GM23248 (cell line): ENCODE measurements around the gene GXYLT2. TPM values are rescaled to one million over a fixed set of nuclear protein-coding genes. Genes with fewer than 3 reads are reported as not detected.
A peak's percentile ranks its signal among the peaks of the same experiment; 100 is the strongest.

Experiments
- DNase-seq: peaks from one replicate; pipeline ENCODE4 v3.0.0-alpha.2; 2015
- H2AFZ ChIP-seq: fragments of 200-600 bp; sonication (generic); 2 replicates; pipeline ENCODE4 v1.6.1; 2016; ENCODE audit warnings: antibody characterized with exemption
- H3F3A ChIP-seq: fragments of 200-600 bp; sonication (generic); 2 replicates; pipeline ENCODE4 v1.6.1; 2016; ENCODE audit warnings: mild to moderate bottlenecking, antibody characterized with exemption, mixed run types; ENCODE audit not compliant: insufficient read depth
- H3K27ac ChIP-seq: fragments of 200-600 bp; sonication (generic); 2 replicates; pipeline ENCODE4 v1.5.1; 2016; ENCODE audit warnings: mild to moderate bottlenecking
- H3K27me3 ChIP-seq: fragments of 200-600 bp; sonication (generic); replicated peaks from 2 replicates; pipeline ENCODE4 v1.6.1; 2016; ENCODE audit warnings: mild to moderate bottlenecking; ENCODE audit not compliant: insufficient read depth
- H3K36me3 ChIP-seq: fragments of 200-600 bp; sonication (generic); 2 replicates; pipeline ENCODE4 v1.6.1; 2016; ENCODE audit warnings: low read depth, mild to moderate bottlenecking
- H3K4me1 ChIP-seq: fragments of 200-600 bp; sonication (generic); 2 replicates; pipeline ENCODE4 v1.6.1; 2016; ENCODE audit warnings: mild to moderate bottlenecking; ENCODE audit not compliant: insufficient read depth
- H3K4me2 ChIP-seq: fragments of 200-600 bp; sonication (generic); one replicate; pipeline ENCODE4 v1.6.1; 2016; ENCODE audit warnings: mild to moderate bottlenecking; ENCODE audit not compliant: unreplicated experiment
- H3K4me3 ChIP-seq: fragments of 200-600 bp; sonication (generic); 2 replicates; pipeline ENCODE4 v1.5.1; 2016; ENCODE audit warnings: mild to moderate bottlenecking
- H3K79me2 ChIP-seq: fragments of 200-600 bp; sonication (generic); 2 replicates; pipeline ENCODE4 v1.6.1; 2016; ENCODE audit warnings: mild to moderate bottlenecking; ENCODE audit not compliant: insufficient read depth
- H3K9ac ChIP-seq: fragments of 200-600 bp; sonication (generic); 2 replicates; pipeline ENCODE4 v1.6.1; 2016; ENCODE audit warnings: mild to moderate bottlenecking
- H3K9me2 ChIP-seq: fragments of 200-600 bp; sonication (generic); 2 replicates; pipeline ENCODE4 v1.6.1; 2016; ENCODE audit warnings: mixed run types, mild to moderate bottlenecking, moderate library complexity; ENCODE audit not compliant: insufficient read depth
- H3K9me3 ChIP-seq: fragments of 200-600 bp; sonication (generic); one replicate; pipeline ENCODE4 v1.6.1; 2017; ENCODE audit warnings: low read depth
- H4K20me1 ChIP-seq: fragments of 200-600 bp; sonication (generic); 2 replicates; pipeline ENCODE4 v1.6.0; 2016; ENCODE audit not compliant: insufficient read depth
- EZH2 ChIP-seq: fragments of 200-600 bp; sonication (generic); IDR thresholded peaks from 2 replicates; pipeline ENCODE4 v1.6.1; 2018; ENCODE audit warnings: antibody characterized with exemption, mild to moderate bottlenecking; ENCODE audit not compliant: insufficient read depth, poor library complexity, severe bottlenecking
- EZH2phosphoT487 ChIP-seq: fragments of 200-600 bp; sonication (generic); IDR thresholded peaks from 2 replicates; pipeline ENCODE4 v1.6.1; 2018; ENCODE audit warnings: antibody characterized with exemption, moderate library complexity, mild to moderate bottlenecking, low read depth; ENCODE audit not compliant: insufficient read depth
- WGBS, 2 experiments: methylation state at CpG; one replicate each; pipeline ENCODE4 v1.1.6; 2015 to 2017; ENCODE audit warnings: low lambda C conversion rate in 2 of 2, low coverage in 1 of 2; ENCODE audit errors: missing lambda C conversion rate in 2 of 2; 5-methylcytosine and 5-hydroxymethylcytosine counted together
- in situ Hi-C: fragments of 300-500 bp; cut with MboI; formaldehyde crosslinking; loops from 2 replicates; pipeline ENCODE4 v1.15.0; 2020
- polyA plus RNA-seq: library from polyadenylated mRNA; unstranded; fragments of >200 nt; fragmentation: Nextera tagmentation; extraction: Ambion mirVana; gene quantifications from 2 replicates; pipeline ENCODE4 v1.2.1, GENCODE V29; 2016
- total RNA-seq: library from RNA; depleted of rRNA; stranded (reverse); fragments of >200 nt; shearing (Covaris generic); gene quantifications from 2 replicates; pipeline ENCODE4 v1.2.3, GENCODE V29; 2014; rRNA removed

The GXYLT2 gene, protein sequence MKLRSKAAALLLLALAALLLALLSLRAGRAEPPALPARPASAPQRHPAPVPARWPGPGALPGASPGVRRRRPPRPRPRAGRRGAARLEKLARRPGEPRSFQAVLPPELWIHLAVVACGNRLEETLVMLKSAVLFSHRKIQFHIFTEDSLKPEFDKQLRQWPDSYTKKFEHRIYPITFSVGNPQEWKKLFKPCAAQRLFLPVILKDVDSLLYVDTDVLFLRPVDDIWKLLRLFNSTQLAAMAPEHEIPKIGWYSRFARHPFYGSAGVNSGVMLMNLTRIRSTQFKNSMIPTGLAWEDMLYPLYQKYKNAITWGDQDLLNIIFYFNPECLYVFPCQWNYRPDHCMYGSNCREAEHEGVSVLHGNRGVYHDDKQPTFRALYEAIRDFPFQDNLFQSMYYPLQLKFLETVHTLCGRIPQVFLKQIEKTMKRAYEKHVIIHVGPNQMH
- 10.0 and 13.2 TPM in 2 replicates for total RNA-seq
- 1.2 TPM in 2 replicates for polyA plus RNA-seq

DNA sequence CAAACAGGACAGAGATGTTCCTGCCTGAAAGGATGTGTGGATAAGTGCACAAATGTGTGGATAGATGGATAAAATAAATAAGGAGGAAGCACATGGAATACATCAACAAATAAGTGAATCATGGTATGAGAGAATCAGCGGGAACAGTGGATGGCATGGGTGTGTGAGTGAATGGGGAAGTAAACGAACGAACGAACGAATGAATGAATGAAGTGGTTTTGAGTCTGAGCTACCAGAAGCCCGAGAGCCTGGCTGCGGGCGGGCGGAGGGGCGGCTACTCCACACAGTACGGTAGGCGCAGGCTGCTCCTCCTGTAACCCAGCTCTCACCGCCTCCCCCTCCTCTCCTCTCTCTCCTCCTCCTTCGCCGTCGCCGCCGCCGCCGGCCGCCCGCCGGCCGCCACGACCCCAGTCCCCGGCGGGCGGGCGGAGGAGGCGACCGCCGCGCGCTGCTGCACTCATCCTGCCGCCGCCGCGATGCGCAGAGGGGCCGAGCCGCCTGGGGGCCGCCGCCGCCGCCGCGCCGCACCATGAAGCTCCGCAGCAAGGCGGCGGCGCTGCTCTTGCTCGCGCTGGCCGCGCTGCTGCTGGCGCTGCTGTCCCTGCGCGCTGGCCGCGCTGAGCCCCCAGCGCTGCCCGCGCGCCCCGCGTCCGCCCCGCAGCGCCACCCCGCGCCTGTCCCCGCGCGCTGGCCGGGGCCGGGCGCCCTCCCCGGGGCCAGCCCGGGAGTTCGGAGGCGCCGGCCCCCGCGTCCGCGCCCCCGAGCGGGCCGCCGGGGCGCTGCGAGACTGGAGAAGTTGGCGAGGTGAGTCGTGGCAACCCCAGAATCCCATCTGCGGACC, at the start of gene GXYLT2:
Gene GXYLT2 (plus strand): TSS at position 342 of the 841 bp plus-strand sequence. CDS start 188 bp downstream, at position 530.
- peak; percentile 81 for DNase-seq
- H3K79me2 ChIP-seq, result no peaks in the 10 kb centered on the region
- peaks cover 44% of the 10 kb centered on the region for H3K4me1 ChIP-seq

GRCh38 chr3:72839057-72839456, 48.8 kb upstream of the GXYLT2 start:
- peaks cover 15% of the 10 kb centered on the region for H3K79me2 ChIP-seq
- no peak overlapping the region for H3K9ac ChIP-seq
- H2AFZ ChIP-seq, result no peak overlapping the region
- in situ Hi-C loops, result no loop called here
- no peak for TF ChIP-seq EZH2
- TF ChIP-seq EZH2phosphoT487, result no peak
- no peaks in the 10 kb centered on the region for H3F3A ChIP-seq
- H3K4me2 ChIP-seq, result no peak overlapping the region
- H4K20me1 ChIP-seq, result no peaks in the 10 kb centered on the region
- WGBS, 2 experiments, result 97 to 100% methylated on average over 3 of the region's 3 CpGs
- no peaks in the 10 kb centered on the region for H3K9me2 ChIP-seq
- H3K4me3 ChIP-seq, result no peak overlapping the region
- H3K9me3 ChIP-seq, result no peaks in the 10 kb centered on the region
- no peak overlapping the region for H3K27ac ChIP-seq
- no peaks in the 10 kb centered on the region for H3K27me3 ChIP-seq
- peaks cover 2% of the 10 kb centered on the region; the same call in 1 of the 2 replicates for H3K4me1 ChIP-seq
- peaks cover 28% of the 10 kb centered on the region; the same call in 1 of the 2 replicates for H3K36me3 ChIP-seq
- DNase-seq, result no peak

More for the DNA sequence above, at the start of gene GXYLT2:
- Histone ChIP-seq H3K4me2 (peak within 1 kb of the TSS; percentile 94), H3K9ac (peak within 1 kb of the TSS; percentile 69), H3K9me3 (no peaks in the 10 kb centered on the region), H3F3A (peaks cover 33% of the 10 kb centered on the region), H2AFZ (peak within 1 kb of the TSS; percentile 82), H3K27me3 (no peaks in the 10 kb centered on the region), H3K4me3 (peak within 1 kb of the TSS; percentile 76), H4K20me1 (no peaks in the 10 kb centered on the region), H3K9me2 (no peaks in the 10 kb centered on the region), H3K36me3 (no peaks in the 10 kb centered on the region), H3K27ac (peak within 1 kb of the TSS; percentile 32)
- TF ChIP-seq EZH2 (no peak), EZH2phosphoT487 (no peak)
- 1 to 3% methylated on average over 43 to 87 of the region's 96 CpGs for WGBS, 2 experiments
- in situ Hi-C loops, result no loop called here

DNA sequence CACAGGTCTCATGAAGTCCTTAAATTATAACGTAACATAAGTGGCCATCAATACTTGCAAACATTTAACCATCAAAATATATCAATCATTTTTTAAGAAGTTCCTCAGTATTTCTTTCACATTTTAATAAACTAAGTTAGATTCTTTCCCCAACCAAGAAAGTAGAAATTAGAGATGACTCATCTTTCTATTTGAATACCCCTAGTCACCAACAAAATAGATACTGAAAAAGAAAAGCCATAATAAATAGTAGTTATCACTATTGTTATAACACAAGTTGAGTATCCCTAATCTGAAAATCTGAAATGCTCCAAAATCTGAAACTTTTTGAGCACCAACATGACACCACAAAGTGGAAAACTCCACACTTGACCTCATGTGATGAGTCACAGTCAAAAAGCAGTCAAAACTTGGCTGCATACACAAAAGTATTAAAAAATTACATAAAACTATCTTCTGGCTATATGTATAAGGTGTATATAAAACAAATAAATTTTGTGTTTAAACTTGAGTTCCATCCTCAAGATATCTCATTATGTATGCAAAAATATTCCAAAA, 43.3 kb upstream of the GXYLT2 start:
- Histone ChIP-seq H3K4me1 (peaks cover 34% of the 10 kb centered on the region), H3K27me3 (no peaks in the 10 kb centered on the region), H3K9me2 (no peaks in the 10 kb centered on the region), H3F3A (no peaks in the 10 kb centered on the region), H3K79me2 (peaks cover 51% of the 10 kb centered on the region), H3K36me3 (peaks cover 19% of the 10 kb centered on the region; the same call in 1 of the 2 replicates), H4K20me1 (peaks cover 5% of the 10 kb centered on the region; the same call in 1 of the 2 replicates), H3K27ac (no peak overlapping the region), H3K9me3 (no peaks in the 10 kb centered on the region), H3K9ac (no peak overlapping the region), H3K4me2 (peak overlapping the region; percentile 19), H3K4me3 (no peak overlapping the region), H2AFZ (no peak overlapping the region)
- TF ChIP-seq EZH2phosphoT487, result no peak
- TF ChIP-seq EZH2, result no peak
- in situ Hi-C loops, result no loop called here
- DNase-seq, result peak; percentile 69
- WGBS, 2 experiments, result 65 to 71% methylated on average over 1 of the region's 1 CpG

DNA sequence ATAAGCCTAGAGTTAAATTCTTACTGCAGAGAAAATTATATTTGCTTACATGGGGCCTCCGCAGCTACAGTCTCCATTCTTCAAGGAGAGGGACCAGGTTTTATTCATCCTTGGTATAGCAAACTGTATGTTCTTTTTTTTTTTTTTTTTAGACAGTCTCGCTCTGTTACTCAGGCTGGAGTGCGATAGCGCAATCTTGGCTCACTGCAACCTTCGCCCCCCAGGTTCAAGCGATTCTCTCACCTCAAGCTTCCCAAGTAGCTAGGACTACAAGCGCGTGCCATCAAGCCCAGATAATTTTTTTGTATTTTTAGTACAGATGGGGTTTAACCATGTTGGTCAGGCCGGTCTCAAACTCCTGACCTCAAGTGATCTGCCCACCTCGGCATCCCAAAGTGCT, 41.7 kb upstream of the GXYLT2 start:
- DNase-seq, result no peak
- Histone ChIP-seq H3K4me3 (peak overlapping the region; percentile 92), H3K36me3 (peaks cover 9% of the 10 kb centered on the region; the same call in 1 of the 2 replicates), H3F3A (no peaks in the 10 kb centered on the region), H3K79me2 (peaks cover 51% of the 10 kb centered on the region), H3K9me3 (no peaks in the 10 kb centered on the region), H2AFZ (no peak overlapping the region), H3K4me1 (peaks cover 34% of the 10 kb centered on the region), H4K20me1 (peaks cover 5% of the 10 kb centered on the region; the same call in 1 of the 2 replicates), H3K27me3 (no peaks in the 10 kb centered on the region), H3K9me2 (no peaks in the 10 kb centered on the region), H3K9ac (peak overlapping the region; percentile 79; the same call in 1 of the 2 replicates), H3K4me2 (peak overlapping the region; percentile 97), H3K27ac (no peak overlapping the region)
- TF ChIP-seq EZH2 (no peak), EZH2phosphoT487 (no peak)
- in situ Hi-C loops, result no loop called here
- WGBS, 2 experiments, result 93% methylated on average over 10 of the region's 10 CpGs
